ENCODE measurements around the gene JAZF1.

- TF ChIP-seq, protein P1, sequence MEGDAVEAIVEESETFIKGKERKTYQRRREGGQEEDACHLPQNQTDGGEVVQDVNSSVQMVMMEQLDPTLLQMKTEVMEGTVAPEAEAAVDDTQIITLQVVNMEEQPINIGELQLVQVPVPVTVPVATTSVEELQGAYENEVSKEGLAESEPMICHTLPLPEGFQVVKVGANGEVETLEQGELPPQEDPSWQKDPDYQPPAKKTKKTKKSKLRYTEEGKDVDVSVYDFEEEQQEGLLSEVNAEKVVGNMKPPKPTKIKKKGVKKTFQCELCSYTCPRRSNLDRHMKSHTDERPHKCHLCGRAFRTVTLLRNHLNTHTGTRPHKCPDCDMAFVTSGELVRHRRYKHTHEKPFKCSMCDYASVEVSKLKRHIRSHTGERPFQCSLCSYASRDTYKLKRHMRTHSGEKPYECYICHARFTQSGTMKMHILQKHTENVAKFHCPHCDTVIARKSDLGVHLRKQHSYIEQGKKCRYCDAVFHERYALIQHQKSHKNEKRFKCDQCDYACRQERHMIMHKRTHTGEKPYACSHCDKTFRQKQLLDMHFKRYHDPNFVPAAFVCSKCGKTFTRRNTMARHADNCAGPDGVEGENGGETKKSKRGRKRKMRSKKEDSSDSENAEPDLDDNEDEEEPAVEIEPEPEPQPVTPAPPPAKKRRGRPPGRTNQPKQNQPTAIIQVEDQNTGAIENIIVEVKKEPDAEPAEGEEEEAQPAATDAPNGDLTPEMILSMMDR (IDR thresholded peaks at IDR 0.05) = no peak
- TF ChIP-seq POLR2A (IDR thresholded peaks at IDR 0.05) = no peak
Observed at GRCh38 chr7:28077616-28078015, 103.0 kb downstream of the JAZF1 start.

Measured in testis (tissue), 2 donors.